ENCODE measurements around the gene LDB3.

LDB3 gene

DNA sequence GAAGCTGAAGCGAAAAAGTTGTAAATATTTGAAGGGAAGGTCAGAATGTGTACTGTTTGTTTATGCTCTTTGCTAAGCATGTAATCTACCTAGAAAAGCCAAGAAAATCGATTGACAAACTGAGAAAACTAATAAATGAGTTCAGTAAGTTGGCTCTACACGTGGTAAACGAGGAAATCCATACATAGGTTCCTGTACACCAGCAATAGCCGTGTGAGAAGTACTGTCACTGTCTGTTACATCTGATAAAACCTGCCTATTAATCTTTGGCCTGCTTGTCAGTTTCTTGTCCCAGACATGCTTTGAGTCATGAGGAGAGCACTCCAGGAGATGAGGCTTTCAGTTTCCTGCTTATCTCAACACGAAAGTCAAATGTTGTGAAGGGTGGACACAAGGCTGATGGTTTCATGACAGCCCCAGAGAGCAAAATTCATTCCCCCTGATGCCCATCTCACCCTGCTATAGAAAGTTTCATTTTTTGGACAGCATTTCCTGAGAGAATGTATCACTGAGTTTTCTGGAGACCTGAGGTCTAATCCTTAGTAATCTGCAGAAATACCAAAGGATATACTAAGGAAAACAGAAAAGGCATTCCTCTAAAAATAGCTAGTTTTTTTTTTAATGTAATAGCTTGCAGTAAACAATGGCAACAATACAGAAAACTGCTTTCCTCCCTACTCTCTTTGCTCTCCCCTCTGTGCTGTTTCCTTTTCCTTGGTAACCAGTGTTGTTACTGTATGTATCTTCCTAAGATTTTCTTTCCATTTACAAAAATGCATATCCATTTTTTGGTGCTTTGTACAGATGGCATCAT is 107.0 kb downstream of the LDB3 start:
- H3K9me3 ChIP-seq (ENCODE audit: control insufficient read depth, insufficient read depth, low read depth, low read length), result no peaks in the 10 kb centered on the region
- no peak overlapping the region for H3K4me3 ChIP-seq (ENCODE audit: low read depth, low read length)
- no peaks in the 10 kb centered on the region for H3K36me3 ChIP-seq (ENCODE audit: control insufficient read depth in 2 of 2, insufficient read depth in 1 of 2, low read length in 2 of 2)
- TF ChIP-seq ZNF549 (tag by site-specific recombination; IDR thresholded peaks at IDR 0.05), result no peak
- TF ChIP-seq ZNF600 (tag by site-specific recombination; IDR thresholded peaks at IDR 0.05), result no peak
- no peak for TF ChIP-seq SCRT1 (tag by site-specific recombination; IDR thresholded peaks at IDR 0.05; ENCODE audit: borderline replicate concordance)
- TF ChIP-seq PRDM1 (tag by site-specific recombination; IDR thresholded peaks at IDR 0.05), result peak; percentile 58; the same call in 1 of the 2 replicates
- TF ChIP-seq SP7 (tag by site-specific recombination; IDR thresholded peaks at IDR 0.05), result peak; percentile 38; the same call in 1 of the 2 replicates
- TF ChIP-seq, protein P1, sequence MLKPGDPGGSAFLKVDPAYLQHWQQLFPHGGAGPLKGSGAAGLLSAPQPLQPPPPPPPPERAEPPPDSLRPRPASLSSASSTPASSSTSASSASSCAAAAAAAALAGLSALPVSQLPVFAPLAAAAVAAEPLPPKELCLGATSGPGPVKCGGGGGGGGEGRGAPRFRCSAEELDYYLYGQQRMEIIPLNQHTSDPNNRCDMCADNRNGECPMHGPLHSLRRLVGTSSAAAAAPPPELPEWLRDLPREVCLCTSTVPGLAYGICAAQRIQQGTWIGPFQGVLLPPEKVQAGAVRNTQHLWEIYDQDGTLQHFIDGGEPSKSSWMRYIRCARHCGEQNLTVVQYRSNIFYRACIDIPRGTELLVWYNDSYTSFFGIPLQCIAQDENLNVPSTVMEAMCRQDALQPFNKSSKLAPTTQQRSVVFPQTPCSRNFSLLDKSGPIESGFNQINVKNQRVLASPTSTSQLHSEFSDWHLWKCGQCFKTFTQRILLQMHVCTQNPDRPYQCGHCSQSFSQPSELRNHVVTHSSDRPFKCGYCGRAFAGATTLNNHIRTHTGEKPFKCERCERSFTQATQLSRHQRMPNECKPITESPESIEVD (tag by site-specific recombination; IDR thresholded peaks at IDR 0.05), result peak; percentile 50
- TF ChIP-seq ZNF843 (tag by site-specific recombination; IDR thresholded peaks at IDR 0.05), result no peak
- TF ChIP-seq EGR2 (tag by site-specific recombination; IDR thresholded peaks at IDR 0.05; ENCODE audit: low read depth), result no peak
- TF ChIP-seq TRIM28 (IDR thresholded peaks at IDR 0.05; ENCODE audit: borderline replicate concordance, low read length), result peak; percentile 54; the same call in 1 of the 2 replicates
- 0 out of 2 replicates have a peak, but pooled peaks have one; percentile 24 for TF ChIP-seq TSHZ1 (tag by site-specific recombination; IDR thresholded peaks at IDR 0.05; ENCODE audit: borderline replicate concordance)
- TF ChIP-seq ZNF112 (tag by site-specific recombination; IDR thresholded peaks at IDR 0.05), result no peak
- no peak for TF ChIP-seq ZNF747 (tag by site-specific recombination; IDR thresholded peaks at IDR 0.05)
- TF ChIP-seq, protein P2, sequence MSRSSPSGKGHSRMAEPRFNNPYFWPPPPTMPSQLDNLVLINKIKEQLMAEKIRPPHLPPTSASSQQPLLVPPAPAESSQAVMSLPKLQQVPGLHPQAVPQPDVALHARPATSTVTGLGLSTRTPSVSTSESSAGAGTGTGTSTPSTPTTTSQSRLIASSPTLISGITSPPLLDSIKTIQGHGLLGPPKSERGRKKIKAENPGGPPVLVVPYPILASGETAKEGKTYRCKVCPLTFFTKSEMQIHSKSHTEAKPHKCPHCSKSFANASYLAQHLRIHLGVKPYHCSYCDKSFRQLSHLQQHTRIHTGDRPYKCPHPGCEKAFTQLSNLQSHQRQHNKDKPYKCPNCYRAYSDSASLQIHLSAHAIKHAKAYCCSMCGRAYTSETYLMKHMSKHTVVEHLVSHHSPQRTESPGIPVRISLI (tag by site-specific recombination; IDR thresholded peaks at IDR 0.05), result no peak
- TF ChIP-seq ZNF544 (tag by site-specific recombination; IDR thresholded peaks at IDR 0.05), result no peak
- TF ChIP-seq ZNF416 (tag by site-specific recombination; IDR thresholded peaks at IDR 0.05), result no peak
- TF ChIP-seq ZNF140 (tag by site-specific recombination; IDR thresholded peaks at IDR 0.05), result no peak
- no peak for TF ChIP-seq ZNF239 (tag by site-specific recombination; IDR thresholded peaks at IDR 0.05)
- TF ChIP-seq, protein P3, sequence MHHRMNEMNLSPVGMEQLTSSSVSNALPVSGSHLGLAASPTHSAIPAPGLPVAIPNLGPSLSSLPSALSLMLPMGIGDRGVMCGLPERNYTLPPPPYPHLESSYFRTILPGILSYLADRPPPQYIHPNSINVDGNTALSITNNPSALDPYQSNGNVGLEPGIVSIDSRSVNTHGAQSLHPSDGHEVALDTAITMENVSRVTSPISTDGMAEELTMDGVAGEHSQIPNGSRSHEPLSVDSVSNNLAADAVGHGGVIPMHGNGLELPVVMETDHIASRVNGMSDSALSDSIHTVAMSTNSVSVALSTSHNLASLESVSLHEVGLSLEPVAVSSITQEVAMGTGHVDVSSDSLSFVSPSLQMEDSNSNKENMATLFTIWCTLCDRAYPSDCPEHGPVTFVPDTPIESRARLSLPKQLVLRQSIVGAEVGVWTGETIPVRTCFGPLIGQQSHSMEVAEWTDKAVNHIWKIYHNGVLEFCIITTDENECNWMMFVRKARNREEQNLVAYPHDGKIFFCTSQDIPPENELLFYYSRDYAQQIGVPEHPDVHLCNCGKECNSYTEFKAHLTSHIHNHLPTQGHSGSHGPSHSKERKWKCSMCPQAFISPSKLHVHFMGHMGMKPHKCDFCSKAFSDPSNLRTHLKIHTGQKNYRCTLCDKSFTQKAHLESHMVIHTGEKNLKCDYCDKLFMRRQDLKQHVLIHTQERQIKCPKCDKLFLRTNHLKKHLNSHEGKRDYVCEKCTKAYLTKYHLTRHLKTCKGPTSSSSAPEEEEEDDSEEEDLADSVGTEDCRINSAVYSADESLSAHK (tag by site-specific recombination; IDR thresholded peaks at IDR 0.05), result peak; percentile 70
- H3K27ac ChIP-seq (ENCODE audit: extremely low read depth, low read depth, low read length), result no peak overlapping the region
- ChIA-PET CTCF (interaction anchor here (0.6 to 1.2 kb wide), 5 partner anchors 16 to 191 kb away, joined by 3 to 7 read pairs (median 3); no protein-coding TSS in a partner anchor), POLR2A (interaction anchor here (0.6 kb wide), 1 partner anchor 15 kb away, joined by 5 read pairs; no protein-coding TSS in a partner anchor)
- H3K4me1 ChIP-seq (ENCODE audit: control insufficient read depth, insufficient read depth, low read length), result peaks cover 14% of the 10 kb centered on the region
